ENCODE results near the gene PSMB10. TPM values are rescaled to one million over a fixed set of nuclear protein-coding genes. Genes with fewer than 3 reads are reported as not detected.

PSMB10 gene
- total RNA-seq, 4 donors from 2014 or later, result 26.5 to 33.8 (median 32.6) TPM

GRCh38 chr16:67963292-67963661, 26.6 kb upstream of the PSMB10 start:
- H3K4me1 ChIP-seq, result peaks cover 0 to 94% (median 63%) of the 10 kb centered on the region in 3 donors
- H3K9me3 ChIP-seq, result no peaks in the 10 kb centered on the region
- H3K4me3 ChIP-seq, result no peak overlapping the region
- ATAC-seq, result no peak
- 52% methylated on average over 2 of the region's 2 CpGs; no CpG with 5 or more reads in 1 of the 2 donors for WGBS, 2 donors (ENCODE audit: low coverage in 1 of 2)
- peak overlapping the region in 3 of 4 donors; percentile 98 to 100 (median 100) for H3K27ac ChIP-seq
- peaks cover 0 to 53% of the 10 kb centered on the region in 2 donors for H3K36me3 ChIP-seq
- H3K27me3 ChIP-seq, result no peaks in the 10 kb centered on the region
- TF ChIP-seq EP300 (IDR thresholded peaks at IDR 0.05) (no peak), POLR2A (IDR thresholded peaks at IDR 0.05) (no peak), POLR2AphosphoS5 (IDR thresholded peaks at IDR 0.05) (no peak)
- TF ChIP-seq, protein P1, sequence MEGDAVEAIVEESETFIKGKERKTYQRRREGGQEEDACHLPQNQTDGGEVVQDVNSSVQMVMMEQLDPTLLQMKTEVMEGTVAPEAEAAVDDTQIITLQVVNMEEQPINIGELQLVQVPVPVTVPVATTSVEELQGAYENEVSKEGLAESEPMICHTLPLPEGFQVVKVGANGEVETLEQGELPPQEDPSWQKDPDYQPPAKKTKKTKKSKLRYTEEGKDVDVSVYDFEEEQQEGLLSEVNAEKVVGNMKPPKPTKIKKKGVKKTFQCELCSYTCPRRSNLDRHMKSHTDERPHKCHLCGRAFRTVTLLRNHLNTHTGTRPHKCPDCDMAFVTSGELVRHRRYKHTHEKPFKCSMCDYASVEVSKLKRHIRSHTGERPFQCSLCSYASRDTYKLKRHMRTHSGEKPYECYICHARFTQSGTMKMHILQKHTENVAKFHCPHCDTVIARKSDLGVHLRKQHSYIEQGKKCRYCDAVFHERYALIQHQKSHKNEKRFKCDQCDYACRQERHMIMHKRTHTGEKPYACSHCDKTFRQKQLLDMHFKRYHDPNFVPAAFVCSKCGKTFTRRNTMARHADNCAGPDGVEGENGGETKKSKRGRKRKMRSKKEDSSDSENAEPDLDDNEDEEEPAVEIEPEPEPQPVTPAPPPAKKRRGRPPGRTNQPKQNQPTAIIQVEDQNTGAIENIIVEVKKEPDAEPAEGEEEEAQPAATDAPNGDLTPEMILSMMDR (IDR thresholded peaks at IDR 0.05), result no peak

GRCh38 chr16:67962135-67962534, 25.5 kb upstream of the PSMB10 start:
- Histone ChIP-seq H3K36me3 (peaks cover 0 to 65% of the 10 kb centered on the region in 2 donors), H3K9me3 (no peaks in the 10 kb centered on the region), H3K27ac (peak overlapping the region in 3 of 4 donors; percentile 76 to 100 (median 98)), H3K4me3 (no peak overlapping the region), H3K27me3 (no peaks in the 10 kb centered on the region), H3K4me1 (peaks cover 0 to 90% (median 63%) of the 10 kb centered on the region in 3 donors)
- 83% methylated on average over 1 of the region's 8 CpGs; no CpG with 5 or more reads in 1 of the 2 donors for WGBS, 2 donors (ENCODE audit: low coverage in 1 of 2)
- TF ChIP-seq POLR2A (IDR thresholded peaks at IDR 0.05) (no peak), EP300 (IDR thresholded peaks at IDR 0.05) (no peak), POLR2AphosphoS5 (IDR thresholded peaks at IDR 0.05) (no peak)
- TF ChIP-seq, protein P1 (IDR thresholded peaks at IDR 0.05), result no peak
- no peak for ATAC-seq

- 33% methylated on average over 1 of the region's 13 CpGs; no CpG with 5 or more reads in 1 of the 2 donors for WGBS, 2 donors (ENCODE audit: low coverage in 1 of 2)
Measured at GRCh38 chr16:67961551-67961957, 24.9 kb upstream of the PSMB10 start.

GRCh38 chr16:67959536-67960329, 23.1 kb upstream of the PSMB10 start:
- Histone ChIP-seq H3K9me3 (no peaks in the 10 kb centered on the region), H3K4me1 (peaks cover 0 to 70% (median 41%) of the 10 kb centered on the region in 3 donors), H3K36me3 (peaks cover 0 to 89% of the 10 kb centered on the region in 2 donors), H3K4me3 (no peak overlapping the region), H3K27me3 (no peaks in the 10 kb centered on the region), H3K27ac (peak overlapping the region; percentile 2 to 100 (median 87))
- 38 to 40% methylated on average over 1 to 2 of the region's 11 CpGs for WGBS, 2 donors (ENCODE audit: low coverage in 1 of 2)
- ATAC-seq, result peak; percentile 88
- TF ChIP-seq POLR2A (IDR thresholded peaks at IDR 0.05) (no peak), POLR2AphosphoS5 (IDR thresholded peaks at IDR 0.05) (peak; percentile 76), EP300 (IDR thresholded peaks at IDR 0.05) (no peak)
- TF ChIP-seq, protein P1 (IDR thresholded peaks at IDR 0.05), result no peak

More at GRCh38 chr16:67961551-67961957, 24.9 kb upstream of the PSMB10 start:
- Histone ChIP-seq H3K27ac (peak overlapping the region in 3 of 4 donors; percentile 76 to 100 (median 98)), H3K4me1 (peaks cover 0 to 84% (median 57%) of the 10 kb centered on the region in 3 donors), H3K27me3 (no peaks in the 10 kb centered on the region), H3K36me3 (peaks cover 0 to 70% of the 10 kb centered on the region in 2 donors), H3K4me3 (no peak overlapping the region), H3K9me3 (no peaks in the 10 kb centered on the region)
- no peak for ATAC-seq
- TF ChIP-seq EP300 (IDR thresholded peaks at IDR 0.05) (no peak), POLR2A (IDR thresholded peaks at IDR 0.05) (no peak), POLR2AphosphoS5 (IDR thresholded peaks at IDR 0.05) (no peak)
- TF ChIP-seq, protein P1 (IDR thresholded peaks at IDR 0.05), result no peak
